ENCODE measurements around the gene CHRM2.

The CHRM2 gene

GRCh38 chr7:137005873-137006272 is 137.4 kb downstream of the CHRM2 start:
- Histone ChIP-seq H3K9me3 (no peaks in the 10 kb centered on the region), H3K36me3 (no peaks in the 10 kb centered on the region), H3K4me3 (no peak overlapping the region), H3K27me3 (no peaks in the 10 kb centered on the region), H3K4me1 (peaks cover 0 to 12% (median 0%) of the 10 kb centered on the region in 4 donors), H3K27ac (no peak overlapping the region)
- TF ChIP-seq CTCF (IDR thresholded peaks at IDR 0.05), result no peak
- DNase-seq, result no peak
- intact Hi-C loops (cut with DNase I; ENCODE audit: low total_unique reads), result no loop called here

GRCh38 chr7:137006293-137006692 is 137.8 kb downstream of the CHRM2 start:
- TF ChIP-seq CTCF (IDR thresholded peaks at IDR 0.05), result no peak
- no peaks in the 10 kb centered on the region for H3K36me3 ChIP-seq
- H3K9me3 ChIP-seq, result no peaks in the 10 kb centered on the region
- H3K27me3 ChIP-seq, result no peaks in the 10 kb centered on the region
- H3K27ac ChIP-seq, result no peak overlapping the region
- intact Hi-C loops (cut with DNase I; ENCODE audit: low total_unique reads), result no loop called here
- no peak for DNase-seq
- H3K4me1 ChIP-seq, result peaks cover 0 to 12% (median 0%) of the 10 kb centered on the region in 4 donors
- H3K4me3 ChIP-seq, result no peak overlapping the region

- H3K27ac ChIP-seq, result no peak overlapping the region
- no peak for TF ChIP-seq CTCF (IDR thresholded peaks at IDR 0.05)
- no peaks in the 10 kb centered on the region for H3K36me3 ChIP-seq
- intact Hi-C loops (cut with DNase I; ENCODE audit: low total_unique reads), result no loop called here
- H3K27me3 ChIP-seq, result no peaks in the 10 kb centered on the region
- H3K4me1 ChIP-seq, result peaks cover 0 to 12% (median 0%) of the 10 kb centered on the region in 4 donors
- no peak for DNase-seq
- H3K4me3 ChIP-seq, result no peak overlapping the region
- no peaks in the 10 kb centered on the region for H3K9me3 ChIP-seq
These were observed 138.7 kb downstream of the CHRM2 start for GRCh38 chr7:137007001-137007694.

- peaks cover 0 to 12% (median 0%) of the 10 kb centered on the region in 4 donors for H3K4me1 ChIP-seq
- H3K27ac ChIP-seq, result no peak overlapping the region
- no peaks in the 10 kb centered on the region for H3K27me3 ChIP-seq
- no peak overlapping the region for H3K4me3 ChIP-seq
- H3K9me3 ChIP-seq, result no peaks in the 10 kb centered on the region
- no peaks in the 10 kb centered on the region for H3K36me3 ChIP-seq
- TF ChIP-seq CTCF (IDR thresholded peaks at IDR 0.05), result no peak
- DNase-seq, result no peak
- intact Hi-C loops (cut with DNase I; ENCODE audit: low total_unique reads), result no loop called here
These were observed 141.0 kb downstream of the CHRM2 start for GRCh38 chr7:137009404-137009803.

- no peak for DNase-seq
- Histone ChIP-seq H3K4me1 (no peaks in the 10 kb centered on the region), H3K27me3 (no peaks in the 10 kb centered on the region), H3K27ac (no peak overlapping the region), H3K9me3 (no peaks in the 10 kb centered on the region), H3K4me3 (no peak overlapping the region), H3K36me3 (no peaks in the 10 kb centered on the region)
- intact Hi-C loops (cut with DNase I; ENCODE audit: low total_unique reads), result no loop called here
- no peak for TF ChIP-seq CTCF (IDR thresholded peaks at IDR 0.05)
These were observed 146.6 kb downstream of the CHRM2 start for GRCh38 chr7:137015015-137015414.
